ENCODE measurements around the gene RAP1GAP2. TPM values are rescaled to one million over a fixed set of nuclear protein-coding genes. Genes with fewer than 3 reads are reported as not detected.
A peak's percentile ranks its signal among the peaks of the same experiment; 100 is the strongest.

Gene RAP1GAP2
- total and polyA plus RNA-seq, 2 of the 8 experiments (the other 6 are each of a cell fraction or from before 2014, with no cell fraction given): 24.0 to 63.8 TPM

GRCh38 chr17:3022197-3022596 lies 226.0 kb downstream of the RAP1GAP2 start:
- H3K27ac ChIP-seq (ENCODE audit: low read depth, low read length): no peak overlapping the region
- H2BK15ac ChIP-seq (ENCODE audit: low read length): no peak overlapping the region
- no peak overlapping the region for H2BK5ac ChIP-seq (ENCODE audit: low read depth, low read length)
- H2AK5ac ChIP-seq (ENCODE audit: low read depth, low read length): no peak overlapping the region
- no peak overlapping the region for H3K4me3 ChIP-seq (ENCODE audit: extremely low read depth in 1 of 4, insufficient read depth in 2 of 4, low read depth in 3 of 4, low read length in 4 of 4)
- H3K4me1 ChIP-seq (replicated peaks in 1 of 4; ENCODE audit: control insufficient read depth in 3 of 4, insufficient read depth in 4 of 4, low read length in 3 of 4): no peaks in the 10 kb centered on the region
- CTCF ChIA-PET (ENCODE audit: partially characterized antibody): no interaction called here
- H4K91ac ChIP-seq (replicated peaks; ENCODE audit: insufficient read length, low read length): no peak overlapping the region
- H3K14ac ChIP-seq (ENCODE audit: insufficient read length): no peak overlapping the region
- no peak overlapping the region for H2AFZ ChIP-seq (ENCODE audit: low read length)
- H3K79me2 ChIP-seq (ENCODE audit: control insufficient read depth in 1 of 2, insufficient read depth in 2 of 2, low read length in 2 of 2): no peaks in the 10 kb centered on the region
- H3K4ac ChIP-seq (replicated peaks; ENCODE audit: insufficient read length, low read depth, low read length): no peak overlapping the region
- no peaks in the 10 kb centered on the region for H3K79me1 ChIP-seq (ENCODE audit: low read depth, low read length)
- peaks cover 3 to 7% of the 10 kb centered on the region in 2 experiments; a peak in 2 of 4 replicates for H3K9me3 ChIP-seq (ENCODE audit: insufficient read depth in 2 of 2, low read depth in 1 of 2, low read length in 1 of 2)
- no peak overlapping the region for H3K4me2 ChIP-seq (ENCODE audit: insufficient read depth in 1 of 2, low read depth in 2 of 2, low read length in 2 of 2)
- no peak overlapping the region for H4K8ac ChIP-seq (ENCODE audit: extremely low read depth, insufficient read depth, low read length)
- no peak overlapping the region for H3K56ac ChIP-seq (replicated peaks; ENCODE audit: insufficient read length, low read depth, low read length)
- H2BK120ac ChIP-seq (replicated peaks; ENCODE audit: low read depth, low read length): no peak overlapping the region
- H3K18ac ChIP-seq (ENCODE audit: extremely low read depth, low read length): no peak overlapping the region
- WGBS, 2 experiments (ENCODE audit: extremely low coverage in 1 of 2, insufficient coverage in 1 of 2, insufficient read length in 1 of 2, insufficient replicate concordance in 2 of 2, low coverage in 1 of 2, low lambda C conversion rate in 2 of 2, missing lambda C conversion rate in 1 of 2): 96% methylated on average over 4 of the region's 4 CpGs; no CpG with 5 or more reads in 1 of the 2 experiments
- H2BK12ac ChIP-seq (ENCODE audit: low read depth, low read length): no peak overlapping the region
- no peak overlapping the region for H3K9ac ChIP-seq (replicated peaks in 1 of 4; ENCODE audit: extremely low read depth in 1 of 4, low read depth in 3 of 4, low read length in 3 of 4)
- peaks cover 0 to 28% (median 15%) of the 10 kb centered on the region in 4 experiments; a peak in 6 of 8 replicates for H3K36me3 ChIP-seq (ENCODE audit: control insufficient read depth in 2 of 4, insufficient read depth in 4 of 4, low read length in 3 of 4)
- no peak overlapping the region for H3K23ac ChIP-seq (ENCODE audit: insufficient read length)
- FAIRE-seq (peak; percentile 7), DNase-seq (ENCODE audit: low read depth in 1 of 2, low spot score in 2 of 2) (no peak)
- no peak overlapping the region for H4K5ac ChIP-seq (ENCODE audit: insufficient read length, low read depth, low read length)
- no peaks in the 10 kb centered on the region for H3K23me2 ChIP-seq (ENCODE audit: low read depth, low read length)
- TF ChIP-seq MAFK (IDR thresholded peaks at IDR 0.05; ENCODE audit: low read depth, low read length) (no peak), CREB1 (IDR thresholded peaks at IDR 0.05) (no peak), JUND (IDR thresholded peaks at IDR 0.05; ENCODE audit: low read length) (no peak), SP4 (IDR thresholded peaks at IDR 0.05; ENCODE audit: low read length) (no peak), ATF3 (IDR thresholded peaks at IDR 0.05; ENCODE audit: insufficient read depth, low read depth, low read length) (no peak)
- no peaks in the 10 kb centered on the region for H3K27me3 ChIP-seq (replicated peaks in 1 of 4; ENCODE audit: control insufficient read depth in 3 of 4, extremely low read depth in 1 of 4, insufficient read depth in 3 of 4, low read length in 3 of 4)
- no peak overlapping the region for H2BK20ac ChIP-seq (ENCODE audit: low read length)
- peaks cover 0 to 3% of the 10 kb centered on the region in 2 experiments for H4K20me1 ChIP-seq (replicated peaks in 1 of 2; ENCODE audit: control insufficient read depth in 1 of 2, insufficient read depth in 2 of 2, low read length in 2 of 2)
- POLR2A ChIA-PET (ENCODE audit: partially characterized antibody): no interaction called here
